K562 (cell line): ENCODE results near the gene LYAR. TPM values are rescaled to one million over a fixed set of nuclear protein-coding genes. Genes with fewer than 3 reads are reported as not detected.

Source experiments
- MXI1 ChIP-seq: IDR thresholded peaks from 2 replicates; pipeline ENCODE4 v1.6.1; 2011; ENCODE audit warnings: low read depth, mild to moderate bottlenecking, improper control_type of control experiment, low read length
- NONO ChIP-seq, 2 experiments: fragments of 200-400 bp in 1 of 2; fragments of 450-650 bp in 1 of 2; formaldehyde crosslinking in 1 of 2; IDR thresholded peaks; 2 replicates each; pipeline ENCODE4 v1.6.1; 2017; ENCODE audit warnings: low read depth in 2 of 2, mild to moderate bottlenecking in 2 of 2, moderate library complexity in 2 of 2, low read length in 1 of 2
- POLR2A ChIP-seq: fragments of 450-650 bp; conservative IDR thresholded peaks from 2 replicates; pipeline ENCODE4 v1.6.1; 2016
- PRPF4 ChIP-seq: fragments of 200-400 bp; formaldehyde crosslinking; IDR thresholded peaks from one replicate; pipeline ENCODE4 v1.6.1; 2017; ENCODE audit warnings: low read length, low read depth, mild to moderate bottlenecking; ENCODE audit not compliant: insufficient read depth, poor library complexity, severe bottlenecking
- RAD51 ChIP-seq: fragments of 450-650 bp; IDR thresholded peaks from 2 replicates; pipeline ENCODE4 v1.7.1; 2016; ENCODE audit warnings: low read depth, mild to moderate bottlenecking, borderline replicate concordance
- SIN3B ChIP-seq: fragments of 450-650 bp; IDR thresholded peaks from 2 replicates; pipeline ENCODE4 v1.6.1; 2017; ENCODE audit warnings: low read depth, mild to moderate bottlenecking, moderate library complexity
- SIX5 ChIP-seq, 2 experiments: IDR thresholded peaks; 2 replicates each; pipeline ENCODE4 v1.6.1; 2011; ENCODE audit warnings: low read length in 2 of 2, borderline replicate concordance in 1 of 2, low read depth in 1 of 2, mild to moderate bottlenecking in 1 of 2, moderate library complexity in 1 of 2; ENCODE audit not compliant: insufficient read depth in 1 of 2
- SMARCC2 ChIP-seq: fragments of 450-650 bp; IDR thresholded peaks from 2 replicates; pipeline ENCODE4 v1.6.1; 2017; ENCODE audit warnings: antibody characterized with exemption, moderate library complexity, mild to moderate bottlenecking, low read depth
- TCF3 ChIP-seq: sonication (generic); formaldehyde crosslinking; IDR thresholded peaks from 2 replicates; pipeline ENCODE4 v1.4.0; 2020; ENCODE audit warnings: mild to moderate bottlenecking, missing genetic modification reagents
- TGIF2 ChIP-seq: sonication (generic); formaldehyde crosslinking; IDR thresholded peaks from 2 replicates; pipeline ENCODE4 v1.8.1; 2022; ENCODE audit warnings: mild to moderate bottlenecking, missing genetic modification reagents, moderate library complexity
- XRCC5 ChIP-seq: fragments of 200-400 bp; formaldehyde crosslinking; IDR thresholded peaks from 2 replicates; pipeline ENCODE4 v1.6.1; 2017; ENCODE audit warnings: low read depth, mild to moderate bottlenecking, low read length
- ZEB2 ChIP-seq: fragments of 450-650 bp; IDR thresholded peaks from 2 replicates; pipeline ENCODE4 v1.6.1; 2016
- ZNF41 ChIP-seq: fragments of 250-450 bp; sonication (Bioruptor Pico); conservative IDR thresholded peaks from 2 replicates; pipeline ENCODE4 v1.4.0; 2020; ENCODE audit warnings: mild to moderate bottlenecking
- ZNF696 ChIP-seq: fragments of 250-450 bp; sonication (Bioruptor Pico); conservative IDR thresholded peaks from 2 replicates; pipeline ENCODE4 v1.4.0; 2020; ENCODE audit warnings: mild to moderate bottlenecking, moderate library complexity
- ZNF766 ChIP-seq: fragments of 200-800 bp; sonication (Bioruptor generic); conservative IDR thresholded peaks from 2 replicates; pipeline ENCODE4 v1.6.1; 2016; ENCODE audit warnings: missing genetic modification characterization, missing compliant biosample characterization
- polyA plus RNA-seq, 8 experiments: library from polyadenylated mRNA; depleted of rRNA in 4 of 8; stranded (reverse) in 5 of 8; unstranded in 3 of 8; fragments of >200 nt; fragmentation: Nextera tagmentation in 2 of 8; fragmentation: Illumina TruSeq in 1 of 8; extraction: Ambion mirVana in 2 of 8; extraction: Trizol in 1 of 8; gene quantifications; 2 replicates each; pipeline versions ENCODE4 v1.2.1 to v1.2.3, GENCODE V29; 2011 to 2014; ENCODE audit warnings: inconsistent platforms in 1 of 8, missing spikeins in 1 of 8
- total RNA-seq, 7 experiments: library from RNA; depleted of rRNA in 6 of 7; stranded (reverse); fragments of >200 nt in 6 of 7; fragmentation: Illumina TruSeq in 2 of 7; extraction: Trizol in 2 of 7; gene quantifications; 2 replicates each; pipeline versions ENCODE4 v1.2.1 to v1.2.3, GENCODE V29; 2011 to 2021; ENCODE audit warnings: low replicate concordance in 1 of 7
- TF ChIP-seq, protein P1 (sequence below): fragments of 250-450 bp; sonication (Bioruptor Pico); IDR thresholded peaks from 2 replicates; pipeline ENCODE4 v1.8.0; 2022; ENCODE audit warnings: moderate library complexity, mild to moderate bottlenecking, inconsistent platforms
- TF ChIP-seq, protein P2 (sequence below): fragments of 450-650 bp; IDR thresholded peaks from 2 replicates; pipeline ENCODE4 v1.6.1; 2018; ENCODE audit warnings: mild to moderate bottlenecking, low read depth; ENCODE audit not compliant: partially characterized antibody
- TF ChIP-seq, protein P3 (sequence below), 3 experiments: fragments of 200-800 bp in 1 of 3; fragments of 250-450 bp in 1 of 3; fragments of 450-650 bp in 1 of 3; sonication (Bioruptor Pico) in 1 of 3; sonication (Bioruptor generic) in 1 of 3; formaldehyde crosslinking in 1 of 3; IDR thresholded peaks; 2 replicates each; pipeline versions ENCODE4 v1.6.1 to v1.8.0; 2016 to 2022; ENCODE audit warnings: mild to moderate bottlenecking in 2 of 3, missing genetic modification characterization in 2 of 3, missing compliant biosample characterization in 1 of 3, moderate library complexity in 1 of 3
- TF ChIP-seq, protein P4 (sequence below): fragments of 450-650 bp; IDR thresholded peaks from 2 replicates; pipeline ENCODE4 v1.6.1; 2016; ENCODE audit warnings: low read depth, mild to moderate bottlenecking, moderate library complexity

Gene LYAR
- total and polyA plus RNA-seq, 9 of the 15 experiments (the other 6 are each of a cell fraction or from before 2014, with no cell fraction given) = 28.3 to 172 (median 127) TPM

DNA sequence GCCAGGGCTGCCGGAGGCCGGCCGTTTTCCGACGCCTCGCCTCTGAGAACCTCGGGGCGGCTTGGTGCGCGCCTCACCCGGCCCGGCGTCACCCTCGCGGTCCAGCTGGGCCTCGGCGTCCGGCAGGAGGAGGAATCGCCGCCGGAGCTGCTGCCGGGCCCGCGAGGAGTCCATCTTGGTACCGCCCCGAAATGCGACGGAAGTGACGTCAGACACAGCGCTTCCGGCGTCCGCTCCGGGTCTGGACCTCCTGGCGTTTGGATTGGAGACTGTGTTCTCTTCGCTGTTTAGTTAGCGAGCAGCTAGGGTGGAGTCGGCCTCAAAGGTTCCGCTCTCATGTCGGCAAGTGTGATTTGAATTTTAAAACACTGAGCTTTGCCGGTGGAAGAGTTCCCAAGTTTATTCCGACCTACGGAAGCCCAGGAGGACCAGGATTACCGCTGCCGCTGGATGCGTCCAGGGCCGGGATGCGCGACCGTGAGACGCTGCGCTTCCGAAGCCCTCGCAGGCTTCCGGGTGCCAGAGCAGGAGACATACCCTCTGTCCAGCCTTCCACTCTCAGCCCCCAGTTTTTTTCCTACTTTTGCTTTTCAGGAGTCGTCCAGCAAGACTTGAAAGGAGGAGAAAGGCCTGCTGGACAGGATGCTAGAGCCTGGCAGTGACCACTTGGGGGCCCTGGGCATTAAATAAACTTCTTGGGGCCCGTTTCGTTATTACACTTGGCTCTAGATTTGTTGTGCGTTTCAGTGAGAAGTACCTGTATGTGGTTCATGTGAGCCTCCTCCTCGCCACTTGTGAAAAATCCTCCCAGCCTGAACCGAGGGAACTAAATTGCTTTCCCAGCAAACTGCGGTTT is 41.7 kb downstream of the LYAR start, which contains the start of gene TMEM128 (continued):
- TF ChIP-seq, protein P1, sequence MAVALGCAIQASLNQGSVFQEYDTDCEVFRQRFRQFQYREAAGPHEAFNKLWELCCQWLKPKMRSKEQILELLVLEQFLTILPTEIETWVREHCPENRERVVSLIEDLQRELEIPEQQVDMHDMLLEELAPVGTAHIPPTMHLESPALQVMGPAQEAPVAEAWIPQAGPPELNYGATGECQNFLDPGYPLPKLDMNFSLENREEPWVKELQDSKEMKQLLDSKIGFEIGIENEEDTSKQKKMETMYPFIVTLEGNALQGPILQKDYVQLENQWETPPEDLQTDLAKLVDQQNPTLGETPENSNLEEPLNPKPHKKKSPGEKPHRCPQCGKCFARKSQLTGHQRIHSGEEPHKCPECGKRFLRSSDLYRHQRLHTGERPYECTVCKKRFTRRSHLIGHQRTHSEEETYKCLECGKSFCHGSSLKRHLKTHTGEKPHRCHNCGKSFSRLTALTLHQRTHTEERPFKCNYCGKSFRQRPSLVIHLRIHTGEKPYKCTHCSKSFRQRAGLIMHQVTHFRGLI (CRISPR knock-in tag) = no peak
- TF ChIP-seq TGIF2 (CRISPR knock-in tag) = no peak
- TF ChIP-seq SIN3B = peak; percentile 99
- TF ChIP-seq ZNF696 (CRISPR knock-in tag) = no peak
- no peak for TF ChIP-seq RAD51
- TF ChIP-seq, protein P2, sequence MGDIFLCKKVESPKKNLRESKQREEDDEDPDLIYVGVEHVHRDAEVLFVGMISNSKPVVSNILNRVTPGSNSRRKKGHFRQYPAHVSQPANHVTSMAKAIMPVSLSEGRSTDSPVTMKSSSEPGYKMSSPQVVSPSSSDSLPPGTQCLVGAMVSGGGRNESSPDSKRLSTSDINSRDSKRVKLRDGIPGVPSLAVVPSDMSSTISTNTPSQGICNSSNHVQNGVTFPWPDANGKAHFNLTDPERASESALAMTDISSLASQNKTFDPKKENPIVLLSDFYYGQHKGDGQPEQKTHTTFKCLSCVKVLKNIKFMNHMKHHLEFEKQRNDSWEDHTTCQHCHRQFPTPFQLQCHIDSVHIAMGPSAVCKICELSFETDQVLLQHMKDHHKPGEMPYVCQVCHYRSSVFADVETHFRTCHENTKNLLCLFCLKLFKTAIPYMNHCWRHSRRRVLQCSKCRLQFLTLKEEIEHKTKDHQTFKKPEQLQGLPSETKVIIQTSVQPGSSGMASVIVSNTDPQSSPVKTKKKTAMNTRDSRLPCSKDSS = no peak
- peak; percentile 39 to 55; a peak in 3 of 4 replicates for TF ChIP-seq SIX5 (IDR thresholded peaks at IDR 0.05; ENCODE audit: borderline replicate concordance in 1 of 2, insufficient read depth in 1 of 2, low read depth in 1 of 2, low read length in 2 of 2)
- TF ChIP-seq PRPF4 = no peak
- peak; percentile 82 for TF ChIP-seq ZEB2
- no peak for TF ChIP-seq ZNF41 (CRISPR knock-in tag)
- TF ChIP-seq, protein P3, sequence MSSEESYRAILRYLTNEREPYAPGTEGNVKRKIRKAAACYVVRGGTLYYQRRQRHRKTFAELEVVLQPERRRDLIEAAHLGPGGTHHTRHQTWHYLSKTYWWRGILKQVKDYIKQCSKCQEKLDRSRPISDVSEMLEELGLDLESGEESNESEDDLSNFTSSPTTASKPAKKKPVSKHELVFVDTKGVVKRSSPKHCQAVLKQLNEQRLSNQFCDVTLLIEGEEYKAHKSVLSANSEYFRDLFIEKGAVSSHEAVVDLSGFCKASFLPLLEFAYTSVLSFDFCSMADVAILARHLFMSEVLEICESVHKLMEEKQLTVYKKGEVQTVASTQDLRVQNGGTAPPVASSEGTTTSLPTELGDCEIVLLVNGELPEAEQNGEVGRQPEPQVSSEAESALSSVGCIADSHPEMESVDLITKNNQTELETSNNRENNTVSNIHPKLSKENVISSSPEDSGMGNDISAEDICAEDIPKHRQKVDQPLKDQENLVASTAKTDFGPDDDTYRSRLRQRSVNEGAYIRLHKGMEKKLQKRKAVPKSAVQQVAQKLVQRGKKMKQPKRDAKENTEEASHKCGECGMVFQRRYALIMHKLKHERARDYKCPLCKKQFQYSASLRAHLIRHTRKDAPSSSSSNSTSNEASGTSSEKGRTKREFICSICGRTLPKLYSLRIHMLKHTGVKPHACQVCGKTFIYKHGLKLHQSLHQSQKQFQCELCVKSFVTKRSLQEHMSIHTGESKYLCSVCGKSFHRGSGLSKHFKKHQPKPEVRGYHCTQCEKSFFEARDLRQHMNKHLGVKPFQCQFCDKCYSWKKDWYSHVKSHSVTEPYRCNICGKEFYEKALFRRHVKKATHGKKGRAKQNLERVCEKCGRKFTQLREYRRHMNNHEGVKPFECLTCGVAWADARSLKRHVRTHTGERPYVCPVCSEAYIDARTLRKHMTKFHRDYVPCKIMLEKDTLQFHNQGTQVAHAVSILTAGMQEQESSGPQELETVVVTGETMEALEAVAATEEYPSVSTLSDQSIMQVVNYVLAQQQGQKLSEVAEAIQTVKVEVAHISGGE (CRISPR knock-in tag; IDR thresholded peaks at IDR 0.05) = peak; percentile 91 to 99 (median 92); a peak in 5 of 6 replicates
- TF ChIP-seq, protein P4, sequence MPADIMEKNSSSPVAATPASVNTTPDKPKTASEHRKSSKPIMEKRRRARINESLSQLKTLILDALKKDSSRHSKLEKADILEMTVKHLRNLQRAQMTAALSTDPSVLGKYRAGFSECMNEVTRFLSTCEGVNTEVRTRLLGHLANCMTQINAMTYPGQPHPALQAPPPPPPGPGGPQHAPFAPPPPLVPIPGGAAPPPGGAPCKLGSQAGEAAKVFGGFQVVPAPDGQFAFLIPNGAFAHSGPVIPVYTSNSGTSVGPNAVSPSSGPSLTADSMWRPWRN = no peak
- peak; percentile 16 to 55; a peak in 1 of 4 replicates for TF ChIP-seq NONO (IDR thresholded peaks at IDR 0.05; ENCODE audit: low read depth in 2 of 2, low read length in 1 of 2)
- TF ChIP-seq XRCC5 = peak; percentile 79; the same call in 1 of the 2 replicates
- no peak for TF ChIP-seq SMARCC2
- TF ChIP-seq MXI1 = no peak
- TF ChIP-seq ZNF766 (CRISPR knock-in tag) = peak; percentile 72
- peak; percentile 96 for TF ChIP-seq POLR2A
- no peak for TF ChIP-seq TCF3 (CRISPR knock-in tag)
